ENCODE measurements around the gene HRK.

HRK gene

GRCh38 chr12:116864371-116865160 lies 16.7 kb downstream of the HRK start:
- DNase-seq (ENCODE audit: low read depth), result peak; percentile 13
- no peak overlapping the region for H3K4me3 ChIP-seq (ENCODE audit: low read depth, low read length)
- no peak for TF ChIP-seq CTCF (IDR thresholded peaks at IDR 0.05; ENCODE audit: low read depth, low read length, missing control alignments)
- in situ Hi-C loops (cut with HindIII; ENCODE audit: low sequenced_read_pairs), result no loop called here

- no peak for DNase-seq (ENCODE audit: low read depth)
- TF ChIP-seq CTCF (IDR thresholded peaks at IDR 0.05; ENCODE audit: low read depth, low read length, missing control alignments), result peak; percentile 51
- in situ Hi-C loops (cut with HindIII; ENCODE audit: low sequenced_read_pairs), result no loop called here
- H3K4me3 ChIP-seq (ENCODE audit: low read depth, low read length), result no peak overlapping the region
Observed at GRCh38 chr12:116863275-116863767, 17.9 kb downstream of the HRK start.

GRCh38 chr12:116862167-116862566 lies 19.1 kb downstream of the HRK start:
- DNase-seq (ENCODE audit: low read depth), result no peak
- in situ Hi-C loops (cut with HindIII; ENCODE audit: low sequenced_read_pairs), result no loop called here
- TF ChIP-seq CTCF (IDR thresholded peaks at IDR 0.05; ENCODE audit: low read depth, low read length, missing control alignments), result no peak
- no peak overlapping the region for H3K4me3 ChIP-seq (ENCODE audit: low read depth, low read length)

GRCh38 chr12:116861320-116861719 lies 19.9 kb downstream of the HRK start:
- no peak for DNase-seq (ENCODE audit: low read depth)
- no peak overlapping the region for H3K4me3 ChIP-seq (ENCODE audit: low read depth, low read length)
- in situ Hi-C loops (cut with HindIII; ENCODE audit: low sequenced_read_pairs), result no loop called here
- TF ChIP-seq CTCF (IDR thresholded peaks at IDR 0.05; ENCODE audit: low read depth, low read length, missing control alignments), result no peak

- in situ Hi-C loops (cut with HindIII; ENCODE audit: low sequenced_read_pairs), result no loop called here
- DNase-seq (ENCODE audit: low read depth), result no peak
- no peak overlapping the region for H3K4me3 ChIP-seq (ENCODE audit: low read depth, low read length)
- TF ChIP-seq CTCF (IDR thresholded peaks at IDR 0.05; ENCODE audit: low read depth, low read length, missing control alignments), result no peak
Observed at GRCh38 chr12:116860263-116860662, 21.0 kb downstream of the HRK start.

GRCh38 chr12:116859079-116859478 lies 22.2 kb downstream of the HRK start:
- no peak for DNase-seq (ENCODE audit: low read depth)
- in situ Hi-C loops (cut with HindIII; ENCODE audit: low sequenced_read_pairs), result no loop called here
- H3K4me3 ChIP-seq (ENCODE audit: low read depth, low read length), result no peak overlapping the region
- TF ChIP-seq CTCF (IDR thresholded peaks at IDR 0.05; ENCODE audit: low read depth, low read length, missing control alignments), result no peak

All from astrocyte of the cerebellum (primary cell).